GM18907 (cell line): ENCODE results near the gene DNAJB7.
"Not testable (repeated sequence)": the region's sequence is repeated elsewhere in the genome, so short reads cannot be mapped to it uniquely, and the experiment has no call there.

Experiments
- ATAC-seq: cut with Tn5 transposase; IDR thresholded peaks from one replicate; pipeline ENCODE4 v1.9.1; 2021; ENCODE audit warnings: mild to moderate bottlenecking, moderate library complexity; ENCODE audit not compliant: unreplicated experiment

DNAJB7 gene

GRCh38 chr22:40862013-40862412 is at the start of gene DNAJB7:
TSS of gene DNAJB7 (minus strand) at chr22:40862113. CDS start at chr22:40861994, 119 bp downstream.
- ATAC-seq: no peak

- no peak for ATAC-seq
Observed at GRCh38 chr22:40908895-40909294, 47.0 kb upstream of the DNAJB7 start.

DNA sequence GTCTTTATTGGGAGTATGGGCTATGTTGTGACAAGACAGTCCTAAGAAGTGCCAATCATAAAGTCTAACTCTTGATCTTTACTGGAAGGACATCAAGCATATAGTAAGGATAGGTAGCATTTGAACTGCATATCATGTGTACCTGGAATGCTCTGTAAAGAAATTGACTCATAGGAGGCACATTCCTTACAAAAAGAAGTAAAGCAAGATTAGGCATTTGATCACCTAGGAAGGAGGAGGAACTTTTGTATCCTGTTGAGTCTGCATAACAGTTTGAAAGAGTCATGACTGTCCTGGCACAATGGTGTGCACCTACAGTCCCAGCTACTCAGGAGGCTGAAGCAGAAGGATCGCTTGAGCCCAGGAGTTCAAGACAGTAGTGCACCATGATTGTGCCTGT is 42.2 kb upstream of the DNAJB7 start:
- no peak for ATAC-seq

DNA sequence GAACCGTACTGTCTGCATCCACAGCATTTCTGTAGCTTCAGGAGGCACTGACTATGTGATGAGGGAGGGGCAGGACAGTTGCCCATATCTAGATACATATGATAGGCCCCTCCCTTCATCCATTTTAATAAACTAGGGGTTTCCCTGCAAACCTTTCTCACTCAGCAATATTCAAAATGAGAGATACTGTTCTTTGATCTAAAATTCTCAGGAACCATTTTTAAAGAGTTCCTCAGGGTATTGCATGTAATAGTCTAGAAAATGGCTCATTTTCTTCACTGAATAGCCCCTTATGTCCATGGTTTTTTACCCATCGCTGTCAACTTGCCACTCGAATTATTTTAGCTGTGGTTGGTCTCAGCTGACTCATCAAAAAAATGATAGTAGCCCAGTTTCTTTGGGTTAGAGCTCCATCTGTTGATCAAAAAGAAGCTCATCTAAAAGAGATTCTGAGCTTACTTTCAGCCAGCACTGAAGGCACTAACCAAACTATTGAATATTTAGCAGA is 37.0 kb upstream of the DNAJB7 start:
- no peak for ATAC-seq

GRCh38 chr22:40894417-40894816 is 32.5 kb upstream of the DNAJB7 start:
- no peak for ATAC-seq

- ATAC-seq: no peak
Observed at GRCh38 chr22:40890881-40891280, 29.0 kb upstream of the DNAJB7 start.

GRCh38 chr22:40889116-40889515 is 27.2 kb upstream of the DNAJB7 start:
- no peak for ATAC-seq

DNA sequence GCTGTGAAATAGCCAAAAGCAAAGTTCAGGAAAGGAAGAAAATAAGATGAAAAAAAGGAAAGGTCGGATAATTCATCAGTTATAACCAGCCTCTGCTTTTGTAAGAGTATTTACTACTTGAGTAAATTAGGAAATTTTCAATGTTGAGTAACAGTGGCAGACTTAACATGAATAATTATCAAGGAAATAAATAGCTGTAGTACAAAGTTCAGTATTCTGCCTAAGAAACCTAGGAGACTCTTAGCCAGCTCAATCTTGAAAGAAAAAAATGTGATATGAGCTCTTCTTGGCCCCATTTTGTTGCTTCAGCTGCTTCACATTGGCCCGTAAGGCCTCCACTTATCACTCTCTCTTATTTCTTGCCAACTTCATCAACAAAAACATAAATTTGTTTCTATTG is 17.0 kb upstream of the DNAJB7 start:
- ATAC-seq: no peak

DNA sequence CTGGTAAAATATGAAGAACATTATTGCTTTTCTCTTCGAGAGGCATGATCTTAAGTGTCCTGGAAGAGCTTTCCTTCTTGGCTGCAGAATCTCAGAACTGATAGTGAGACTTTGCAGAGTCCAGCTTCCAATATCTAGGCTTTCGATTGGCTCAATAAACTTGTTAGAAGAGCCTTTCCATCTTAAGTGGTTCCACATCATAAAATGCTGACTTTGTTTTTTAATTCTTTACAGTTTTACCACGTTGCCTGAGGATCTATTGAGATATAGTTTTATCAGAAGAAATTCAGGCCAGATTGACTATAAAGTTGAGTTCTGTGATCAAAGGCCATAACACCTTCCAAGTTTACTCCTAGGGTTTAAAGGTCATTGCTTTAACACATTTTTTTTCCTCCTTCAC is 15.6 kb upstream of the DNAJB7 start:
- ATAC-seq: no peak

DNA sequence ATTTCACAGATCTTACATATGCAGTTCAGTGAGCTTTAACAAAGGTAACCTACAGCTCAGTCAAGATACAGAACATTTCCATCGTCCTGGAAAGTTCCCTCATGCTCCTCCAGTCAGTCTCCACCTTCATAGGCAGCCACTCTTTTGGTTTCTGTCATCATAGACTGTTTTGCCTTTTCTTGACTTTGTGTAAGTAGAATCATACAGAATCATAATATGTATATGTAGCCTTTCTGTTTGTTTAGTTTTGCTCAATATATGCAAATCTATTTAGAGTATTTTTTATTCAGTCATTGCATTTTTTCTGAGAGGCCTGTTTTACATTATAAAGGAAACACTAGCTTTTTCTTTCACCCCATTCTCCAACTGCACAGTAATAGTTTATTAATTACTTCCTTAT is 15.0 kb upstream of the DNAJB7 start:
- no peak for ATAC-seq

- ATAC-seq: no peak
Observed at GRCh38 chr22:40875111-40875510, 13.2 kb upstream of the DNAJB7 start.

GRCh38 chr22:40874016-40874415 is 12.1 kb upstream of the DNAJB7 start:
- ATAC-seq: no peak

DNA sequence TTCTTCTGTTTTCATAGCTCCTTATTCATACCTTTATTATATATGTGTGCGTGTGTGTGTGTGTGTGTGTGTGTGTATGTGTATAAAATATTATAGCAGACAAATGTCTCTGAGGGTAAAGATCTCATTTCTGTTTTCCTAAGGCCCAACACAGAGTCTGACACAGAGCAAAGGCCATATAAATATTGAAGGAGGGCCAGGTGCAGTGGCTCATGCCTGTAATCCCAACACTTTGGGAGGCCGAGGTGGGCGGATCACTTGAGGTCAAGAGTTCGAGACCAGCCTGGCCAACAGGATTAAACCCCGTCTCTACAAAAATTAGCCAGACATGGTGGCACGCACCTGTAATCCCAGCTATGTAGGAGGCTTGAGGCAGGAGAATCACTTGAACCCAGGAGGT is 6.5 kb upstream of the DNAJB7 start:
- ATAC-seq: not testable (repeated sequence)

- no peak for ATAC-seq
Observed at GRCh38 chr22:40867109-40867508, 5.2 kb upstream of the DNAJB7 start.

- ATAC-seq: no peak
Observed at GRCh38 chr22:40862537-40862936, 624 bp upstream of the DNAJB7 start.

DNA sequence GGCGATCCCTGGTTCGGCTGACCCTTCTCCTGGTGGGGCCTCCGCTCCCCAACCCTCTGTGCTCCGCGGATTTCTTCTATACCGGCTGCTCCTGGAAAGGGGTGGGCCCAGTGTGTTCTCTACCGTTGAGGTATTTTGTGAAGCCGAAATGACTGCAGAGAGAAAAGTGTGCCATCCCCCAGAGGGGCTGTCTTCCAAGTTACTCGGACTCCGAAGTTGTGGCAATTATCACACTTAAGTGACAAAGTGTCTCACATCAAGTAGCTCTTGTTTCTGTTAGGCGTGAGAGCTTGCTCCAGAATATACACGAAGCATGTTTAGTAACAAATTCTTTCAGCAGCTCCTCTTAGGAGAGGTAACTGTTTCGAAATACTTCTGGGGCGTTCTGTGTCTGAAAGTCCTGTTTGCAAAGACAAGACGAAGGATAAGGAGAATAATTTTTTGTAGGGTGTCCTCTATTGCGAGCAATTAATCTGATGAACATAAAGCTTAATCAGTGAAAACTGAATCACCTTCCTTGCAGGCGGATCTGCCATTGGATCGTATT is 4.5 kb downstream of the DNAJB7 start:
- ATAC-seq: no peak

- peak; percentile 90 for ATAC-seq
Observed at GRCh38 chr22:40856513-40857308, 5.2 kb downstream of the DNAJB7 start, which contains the start of the genes ST13 and XPNPEP3. TSS of gene ST13 (minus strand) at chr22:40856639. CDS start at chr22:40856540, 99 bp downstream. TSS of gene XPNPEP3 (plus strand) at chr22:40857148. CDS start at chr22:40857182, 34 bp downstream.

DNA sequence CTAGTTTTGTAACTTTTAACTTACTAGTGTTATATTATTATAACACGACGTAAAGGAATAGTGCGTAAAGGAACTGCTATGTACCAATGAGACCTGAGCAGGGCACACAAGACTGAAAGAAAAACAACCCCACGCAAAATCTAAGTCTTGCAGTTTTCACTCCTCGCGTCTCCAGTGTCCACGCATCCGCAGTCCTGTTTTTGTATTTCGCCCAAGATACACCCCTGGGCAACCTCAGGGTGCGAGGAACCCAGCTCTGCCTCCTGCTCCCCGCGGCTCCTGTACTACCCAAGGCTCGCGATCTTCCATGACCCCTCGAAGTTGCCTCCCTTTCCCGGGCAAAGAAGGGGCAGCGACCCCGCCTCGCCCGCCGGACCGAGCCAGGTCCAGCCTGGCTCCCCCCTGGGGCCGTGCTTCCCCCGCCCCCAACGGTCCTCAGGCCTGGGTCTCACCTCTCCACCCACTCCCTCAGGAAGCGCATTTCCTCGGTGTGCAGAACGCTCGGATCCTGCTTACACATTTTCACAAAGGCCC is 5.9 kb downstream of the DNAJB7 start:
- peak; percentile 30 for ATAC-seq

GRCh38 chr22:40855071-40855978 is 6.6 kb downstream of the DNAJB7 start:
- no peak for ATAC-seq

GRCh38 chr22:40853961-40854360 is 8.0 kb downstream of the DNAJB7 start:
- ATAC-seq: no peak

GRCh38 chr22:40853333-40853732 is 8.6 kb downstream of the DNAJB7 start:
- ATAC-seq: no peak
